ENCODE data around the gene MBOAT2.

GRCh38 chr2:8907764-8908288 is 95.7 kb downstream of the MBOAT2 start:
- TF ChIP-seq CTCF (IDR thresholded peaks at IDR 0.05) (no peak), POLR2A (IDR thresholded peaks at IDR 0.05) (no peak)

All from adrenal gland (tissue), 5 donors.